HepG2 (cell line): ENCODE data around the gene DHRS4L2. TPM values are rescaled to one million over a fixed set of nuclear protein-coding genes. Genes with fewer than 3 reads are reported as not detected.

Experiments used
- BCLAF1 ChIP-seq: fragments of 450-650 bp; IDR thresholded peaks from 2 replicates; pipeline ENCODE4 v1.6.1; 2017; ENCODE audit warnings: mild to moderate bottlenecking
- CREB1 ChIP-seq, 2 experiments: fragments of 450-650 bp in 1 of 2; IDR thresholded peaks; 2 replicates each; pipeline ENCODE4 v1.6.1; 2016 to 2017; ENCODE audit warnings: control low read depth in 1 of 2, mild to moderate bottlenecking in 1 of 2, missing compliant biosample characterization in 1 of 2, missing genetic modification characterization in 1 of 2
- CREM ChIP-seq, 2 experiments: sonication (generic) in 1 of 2; formaldehyde crosslinking in 1 of 2; IDR thresholded peaks; 2 replicates each; pipeline versions ENCODE4 v1.4.0 to v1.6.1; 2016 to 2020; ENCODE audit warnings: antibody characterized with exemption in 1 of 2, mild to moderate bottlenecking in 1 of 2, missing genetic modification reagents in 1 of 2
- FIP1L1 ChIP-seq: fragments of 200-400 bp; formaldehyde crosslinking; IDR thresholded peaks from 2 replicates; pipeline ENCODE4 v1.6.1; 2018; ENCODE audit warnings: low read depth, mild to moderate bottlenecking, low read length, moderate library complexity, borderline replicate concordance; ENCODE audit not compliant: insufficient read depth
- IKZF4 ChIP-seq: sonication (generic); formaldehyde crosslinking; IDR thresholded peaks from 2 replicates; pipeline ENCODE4 v1.5.1; 2020; ENCODE audit warnings: borderline replicate concordance, mild to moderate bottlenecking, low read depth, missing genetic modification reagents; ENCODE audit errors: not compliant biosample characterization
- IRF2 ChIP-seq: IDR thresholded peaks from 2 replicates; pipeline ENCODE4 v1.6.1; 2018; ENCODE audit warnings: missing genetic modification reagents, missing compliant biosample characterization
- PAF1 ChIP-seq: IDR thresholded peaks from 2 replicates; pipeline ENCODE4 v1.6.1; 2016; ENCODE audit warnings: missing genetic modification reagents, missing compliant biosample characterization
- SIX4 ChIP-seq: sonication (generic); formaldehyde crosslinking; IDR thresholded peaks from 2 replicates; pipeline ENCODE4 v1.4.0; 2020; ENCODE audit warnings: missing genetic modification reagents
- SOX6 ChIP-seq, 2 experiments: fragments of 450-650 bp in 1 of 2; sonication (generic) in 1 of 2; formaldehyde crosslinking in 1 of 2; IDR thresholded peaks; 2 replicates each; pipeline versions ENCODE4 v1.4.0 to v1.6.1; 2017 to 2020; ENCODE audit warnings: antibody characterized with exemption in 1 of 2, mild to moderate bottlenecking in 1 of 2, missing genetic modification reagents in 1 of 2
- ZBTB25 ChIP-seq: IDR thresholded peaks from 2 replicates; pipeline ENCODE4 v1.6.1; 2018; ENCODE audit warnings: missing genetic modification reagents
- ZFP36L1 ChIP-seq: sonication (generic); formaldehyde crosslinking; IDR thresholded peaks from 2 replicates; pipeline ENCODE4 v1.8.0; 2022; ENCODE audit warnings: mild to moderate bottlenecking, missing genetic modification reagents, moderate library complexity
- ZGPAT ChIP-seq: IDR thresholded peaks from 2 replicates; pipeline ENCODE4 v1.6.1; 2016; ENCODE audit warnings: mild to moderate bottlenecking
- ZHX1 ChIP-seq: sonication (generic); formaldehyde crosslinking; IDR thresholded peaks from 2 replicates; pipeline ENCODE4 v1.8.1; 2022; ENCODE audit warnings: low read depth, mild to moderate bottlenecking, missing genetic modification reagents
- ZMAT5 ChIP-seq: sonication (generic); formaldehyde crosslinking; IDR thresholded peaks from 2 replicates; pipeline ENCODE4 v1.5.0; 2020; ENCODE audit warnings: mild to moderate bottlenecking, low read depth, missing genetic modification reagents, borderline replicate concordance
- ZNF761 ChIP-seq: sonication (generic); formaldehyde crosslinking; conservative IDR thresholded peaks from 2 replicates; pipeline ENCODE4 v1.4.0; 2020; ENCODE audit warnings: mild to moderate bottlenecking, missing genetic modification reagents
- ZNF770 ChIP-seq: sonication (generic); formaldehyde crosslinking; IDR thresholded peaks from 2 replicates; pipeline ENCODE4 v1.5.0; 2020; ENCODE audit warnings: mild to moderate bottlenecking, missing genetic modification reagents
- polyA plus RNA-seq, 8 experiments: library from polyadenylated mRNA; depleted of rRNA in 3 of 8; stranded (reverse) in 7 of 8; unstranded in 1 of 8; fragments of >200 nt; fragmentation: Illumina TruSeq in 4 of 8; extraction: Trizol in 4 of 8; gene quantifications; 2 replicates each; pipeline versions ENCODE4 v1.2.1 to v1.2.3, GENCODE V29; 2011 to 2016; ENCODE audit warnings: low read depth in 4 of 8, missing spikeins in 1 of 8, mixed read lengths in 1 of 8; ENCODE audit not compliant: insufficient read depth in 1 of 8
- total RNA-seq, 5 experiments: library from RNA; depleted of rRNA; stranded (reverse); fragments of >200 nt; fragmentation: Illumina TruSeq; extraction: Trizol; gene quantifications; 2 replicates each; pipeline ENCODE4 v1.2.3, GENCODE V29; 2016; ENCODE audit warnings: low read depth in 1 of 5

The DHRS4L2 gene
- total and polyA plus RNA-seq, 2 of the 13 experiments (the other 11 are each of a cell fraction or from before 2014, with no cell fraction given) = 24.7 to 38.2 TPM

GRCh38 chr14:24036169-24036962 is 47.6 kb downstream of the DHRS4L2 start (continued):
- peak; percentile 60; the same call in 1 of the 2 replicates for TF ChIP-seq IRF2 (CRISPR knock-in tag)
- TF ChIP-seq CREM (IDR thresholded peaks at IDR 0.05) = no peak
- no peak for TF ChIP-seq CREM (CRISPR knock-in tag; IDR thresholded peaks at IDR 0.05)
- no peak for TF ChIP-seq ZMAT5
- TF ChIP-seq ZFP36L1 (CRISPR knock-in tag) = no peak
- TF ChIP-seq BCLAF1 = no peak
- TF ChIP-seq ZBTB25 = no peak; the same call in 1 of the 2 replicates
- no peak for TF ChIP-seq CREB1 (IDR thresholded peaks at IDR 0.05)
- TF ChIP-seq CREB1 (CRISPR knock-in tag; IDR thresholded peaks at IDR 0.05) = no peak
- 0 out of 2 replicates have a peak, but pooled peaks have one; percentile 40 for TF ChIP-seq ZNF761 (CRISPR knock-in tag)
- peak; percentile 68 for TF ChIP-seq ZNF770 (CRISPR knock-in tag)
- no peak for TF ChIP-seq SIX4 (CRISPR knock-in tag)
- TF ChIP-seq IKZF4 (CRISPR knock-in tag) = no peak
- no peak for TF ChIP-seq PAF1 (CRISPR knock-in tag)
- TF ChIP-seq ZHX1 (CRISPR knock-in tag) = peak; percentile 18; the same call in 1 of the 2 replicates
- TF ChIP-seq ZGPAT (CRISPR knock-in tag) = peak; percentile 88
- TF ChIP-seq FIP1L1 = no peak
- TF ChIP-seq SOX6 (IDR thresholded peaks at IDR 0.05) = no peak
- TF ChIP-seq SOX6 (CRISPR knock-in tag; IDR thresholded peaks at IDR 0.05) = peak; percentile 57; the same call in 1 of the 2 replicates
